Mammary epithelial cell (primary cell): Measurements from ENCODE around the gene SIK2.

Experiments used
- EZH2 ChIP-seq: IDR thresholded peaks from 2 replicates; pipeline ENCODE4 v1.6.1; 2012; ENCODE audit warnings: low read length, inconsistent platforms, borderline replicate concordance
- TF ChIP-seq, protein P1 (sequence below), 2 donors: IDR thresholded peaks in 1 of 2; conservative IDR thresholded peaks in 1 of 2; 2 replicates each; pipeline ENCODE4 v1.5.1; 2011 to 2012; ENCODE audit warnings: inconsistent platforms in 2 of 2, low read length in 2 of 2, mild to moderate bottlenecking in 2 of 2, control low read depth in 1 of 2, low read depth in 1 of 2; ENCODE audit not compliant: insufficient read depth in 1 of 2; ENCODE audit errors: extremely low read depth in 1 of 2

- TF ChIP-seq, protein P1, sequence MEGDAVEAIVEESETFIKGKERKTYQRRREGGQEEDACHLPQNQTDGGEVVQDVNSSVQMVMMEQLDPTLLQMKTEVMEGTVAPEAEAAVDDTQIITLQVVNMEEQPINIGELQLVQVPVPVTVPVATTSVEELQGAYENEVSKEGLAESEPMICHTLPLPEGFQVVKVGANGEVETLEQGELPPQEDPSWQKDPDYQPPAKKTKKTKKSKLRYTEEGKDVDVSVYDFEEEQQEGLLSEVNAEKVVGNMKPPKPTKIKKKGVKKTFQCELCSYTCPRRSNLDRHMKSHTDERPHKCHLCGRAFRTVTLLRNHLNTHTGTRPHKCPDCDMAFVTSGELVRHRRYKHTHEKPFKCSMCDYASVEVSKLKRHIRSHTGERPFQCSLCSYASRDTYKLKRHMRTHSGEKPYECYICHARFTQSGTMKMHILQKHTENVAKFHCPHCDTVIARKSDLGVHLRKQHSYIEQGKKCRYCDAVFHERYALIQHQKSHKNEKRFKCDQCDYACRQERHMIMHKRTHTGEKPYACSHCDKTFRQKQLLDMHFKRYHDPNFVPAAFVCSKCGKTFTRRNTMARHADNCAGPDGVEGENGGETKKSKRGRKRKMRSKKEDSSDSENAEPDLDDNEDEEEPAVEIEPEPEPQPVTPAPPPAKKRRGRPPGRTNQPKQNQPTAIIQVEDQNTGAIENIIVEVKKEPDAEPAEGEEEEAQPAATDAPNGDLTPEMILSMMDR (conservative IDR thresholded peaks at IDR 0.05 in 1 of 2, IDR thresholded peaks at IDR 0.05 in 1 of 2; ENCODE audit: extremely low read depth in 1 of 2, insufficient read depth in 1 of 2, low read depth in 1 of 2, low read length in 2 of 2) = peak; percentile 60 to 65
- TF ChIP-seq EZH2 = no peak
Observed at GRCh38 chr11:111586388-111586831, 15.8 kb upstream of the SIK2 start.
